Activated CD8-positive, alpha-beta T cell treated with anti-CD3 and anti-CD28 coated beads, Interleukin-2, amount 10 ng/mL, durations not matched to agents 7 days and 5 days (primary cell): ENCODE results near the gene FAM53B. TPM values are rescaled to one million over a fixed set of nuclear protein-coding genes. Genes with fewer than 3 reads are reported as not detected.
"Not testable (repeated sequence)": the region's sequence is repeated elsewhere in the genome, so short reads cannot be mapped to it uniquely, and the experiment has no call there.

Experiments used
- ATAC-seq: fragments of 150-1000 bp; cut with Tn5 transposase; one replicate; pipeline ENCODE4 v1.10.0; 2021; ENCODE audit warnings: moderate library complexity
- CTCF ChIA-PET: fragments of 350-600 bp; sonication (Branson Sonifier 250); formaldehyde crosslinking; loops from one replicate; lab custom pipeline; 2021; ENCODE audit warnings: antibody characterized with exemption; lab: Charles Lee
- POLR2A ChIA-PET: fragments of 350-600 bp; sonication (Branson Sonifier 250); formaldehyde crosslinking; loops from one replicate; lab custom pipeline; 2021; ENCODE audit warnings: antibody characterized with exemption; lab: Charles Lee
- DNase-seq: peaks from one replicate; pipeline ENCODE4 v3.0.0-alpha.2; 2020
- H3K27ac Mint-ChIP-seq: one replicate; pipeline ENCODE4 v1.8.0; 2021; ENCODE audit warnings: mild to moderate bottlenecking, mixed read lengths
- H3K27me3 Mint-ChIP-seq: one replicate; pipeline ENCODE4 v1.8.0; 2021; ENCODE audit warnings: low read depth, mixed read lengths
- H3K36me3 Mint-ChIP-seq: one replicate; pipeline ENCODE4 v1.8.0; 2021; ENCODE audit warnings: low read depth, mixed read lengths
- H3K4me1 Mint-ChIP-seq: one replicate; pipeline ENCODE4 v1.8.0; 2021; ENCODE audit warnings: low read depth, mixed read lengths
- H3K4me3 Mint-ChIP-seq: one replicate; pipeline ENCODE4 v1.8.0; 2021; ENCODE audit warnings: mild to moderate bottlenecking, mixed read lengths
- H3K9me3 Mint-ChIP-seq: one replicate; pipeline ENCODE4 v1.8.0; 2022; ENCODE audit warnings: mixed read lengths; ENCODE audit not compliant: insufficient read depth
- total RNA-seq, 2 experiments: library from RNA; stranded (reverse); gene quantifications; one replicate each; pipeline ENCODE4 v1.2.3, GENCODE V29; 2021

The FAM53B gene
- total RNA-seq, result 10 to 100 TPM; 19.9 to 21.8 TPM

GRCh38 chr10:124744102-124745050, at the start of gene FAM53B:
TSS of gene FAM53B (minus strand) at chr10:124744378. CDS start at chr10:124706713, 37,665 bp downstream.
- peak within 1 kb of the TSS; percentile 86 for H3K27ac Mint-ChIP-seq

GRCh38 chr10:124792998-124793352, 48.8 kb upstream of the FAM53B start:
- Mint-ChIP-seq H3K27me3 (peaks cover 6% of the 10 kb centered on the region), H3K27ac (peak overlapping the region; percentile 85), H3K4me3 (peak overlapping the region; percentile 93), H3K36me3 (peaks cover 10% of the 10 kb centered on the region), H3K9me3 (no peaks in the 10 kb centered on the region), H3K4me1 (peaks cover 22% of the 10 kb centered on the region)
- ATAC-seq (no peak), DNase-seq (no peak)
- ChIA-PET CTCF (no interaction called here), POLR2A (interaction anchor here (4.3 kb wide), 1 partner anchor 9 kb away, joined by 30 read pairs; the partner anchor contains the start of gene ABRAXAS2)

More at GRCh38 chr10:124744102-124745050, at the start of gene FAM53B:
- Mint-ChIP-seq H3K4me1 (peaks cover 54% of the 10 kb centered on the region), H3K4me3 (peak within 1 kb of the TSS; percentile 94), H3K27me3 (peaks cover 6% of the 10 kb centered on the region), H3K9me3 (no peaks in the 10 kb centered on the region), H3K36me3 (peaks cover 21% of the 10 kb centered on the region)
- DNase-seq (peak; percentile 82), ATAC-seq (peak; percentile 87)
- ChIA-PET CTCF (interaction anchor here (1.1 to 5.9 kb wide), 14 partner anchors 12 to 214 kb away, joined by 3 to 34 read pairs (median 7); partner anchors contain the start of gene EEF1AKMT2), POLR2A (interaction anchor here (1.0 to 1.3 kb wide), 2 partner anchors 26 to 57 kb away, joined by 3 to 6 read pairs; partner anchors contain the start of gene ABRAXAS2)

- peak; percentile 84 for DNase-seq
- CTCF ChIA-PET, result interaction anchor here (0.6 to 1.1 kb wide), 4 partner anchors 25 to 73 kb away, joined by 3 to 4 read pairs (median 4); no protein-coding TSS in a partner anchor
Observed at GRCh38 chr10:124791547-124792348, 47.6 kb upstream of the FAM53B start, which contains the start of gene EEF1AKMT2. TSS of gene EEF1AKMT2 (minus strand) at chr10:124791887. CDS start at chr10:124791833, 54 bp downstream.

GRCh38 chr10:124782900-124783299, 38.7 kb upstream of the FAM53B start:
- peaks cover 44% of the 10 kb centered on the region for H3K36me3 Mint-ChIP-seq
- H3K27me3 Mint-ChIP-seq, CTCF ChIA-PET, POLR2A ChIA-PET, DNase-seq, H3K4me1 Mint-ChIP-seq, H3K9me3 Mint-ChIP-seq, ATAC-seq, H3K4me3 Mint-ChIP-seq, H3K27ac Mint-ChIP-seq: not testable (repeated sequence)

More at GRCh38 chr10:124791547-124792348, 47.6 kb upstream of the FAM53B start, which contains the start of gene EEF1AKMT2:
- Mint-ChIP-seq H3K4me1 (peaks cover 22% of the 10 kb centered on the region), H3K27me3 (peaks cover 4% of the 10 kb centered on the region), H3K27ac (peak within 1 kb of the TSS; percentile 97), H3K9me3 (no peaks in the 10 kb centered on the region), H3K36me3 (peaks cover 17% of the 10 kb centered on the region), H3K4me3 (peak within 1 kb of the TSS; percentile 93)
- POLR2A ChIA-PET, result interaction anchor here (0.6 to 4.3 kb wide), 10 partner anchors 10 to 103 kb away, joined by 3 to 30 read pairs (median 3); partner anchors contain the start of gene ABRAXAS2
- peak; percentile 97 for ATAC-seq

- DNase-seq (no peak), ATAC-seq (no peak)
- H3K27ac Mint-ChIP-seq, result no peak overlapping the region
- no peak overlapping the region for H3K4me3 Mint-ChIP-seq
- no peaks in the 10 kb centered on the region for H3K4me1 Mint-ChIP-seq
- CTCF ChIA-PET, result no interaction called here
- POLR2A ChIA-PET, result no interaction called here
- no peaks in the 10 kb centered on the region for H3K9me3 Mint-ChIP-seq
- no peaks in the 10 kb centered on the region for H3K27me3 Mint-ChIP-seq
- peaks cover 49% of the 10 kb centered on the region for H3K36me3 Mint-ChIP-seq
Observed at GRCh38 chr10:124768791-124769190, 24.6 kb upstream of the FAM53B start.

- DNase-seq (no peak), ATAC-seq (no peak)
- H3K27me3 Mint-ChIP-seq, result no peaks in the 10 kb centered on the region
- H3K36me3 Mint-ChIP-seq, result peaks cover 34% of the 10 kb centered on the region
- H3K27ac Mint-ChIP-seq, result no peak overlapping the region
- no peaks in the 10 kb centered on the region for H3K9me3 Mint-ChIP-seq
- peaks cover 3% of the 10 kb centered on the region for H3K4me1 Mint-ChIP-seq
- ChIA-PET POLR2A (no interaction called here), CTCF (interaction anchor here (1.6 to 1.9 kb wide), 2 partner anchors 9 to 23 kb away, joined by 6 read pairs; no protein-coding TSS in a partner anchor)
- H3K4me3 Mint-ChIP-seq, result no peak overlapping the region
Observed at GRCh38 chr10:124765256-124765655, 21.1 kb upstream of the FAM53B start.

GRCh38 chr10:124763267-124763666, 19.1 kb upstream of the FAM53B start:
- ATAC-seq, result no peak
- H3K9me3 Mint-ChIP-seq, result no peaks in the 10 kb centered on the region
- H3K27ac Mint-ChIP-seq, result no peak overlapping the region
- no peak overlapping the region for H3K4me3 Mint-ChIP-seq
- DNase-seq, result no peak
- ChIA-PET POLR2A (interaction anchor here (0.6 kb wide), 1 partner anchor 97 kb away, joined by 3 read pairs; no protein-coding TSS in a partner anchor), CTCF (interaction anchor here (0.7 kb wide), 1 partner anchor 15 kb away, joined by 3 read pairs; no protein-coding TSS in a partner anchor)
- peaks cover 38% of the 10 kb centered on the region for H3K36me3 Mint-ChIP-seq
- no peaks in the 10 kb centered on the region for H3K27me3 Mint-ChIP-seq
- peaks cover 3% of the 10 kb centered on the region for H3K4me1 Mint-ChIP-seq

GRCh38 chr10:124762281-124762680, 18.1 kb upstream of the FAM53B start:
- POLR2A ChIA-PET, result no interaction called here

GRCh38 chr10:124756156-124756903, 12.2 kb upstream of the FAM53B start:
- Mint-ChIP-seq H3K4me1 (peaks cover 3% of the 10 kb centered on the region), H3K9me3 (no peaks in the 10 kb centered on the region), H3K4me3 (no peak overlapping the region), H3K27ac (no peak overlapping the region), H3K27me3 (no peaks in the 10 kb centered on the region), H3K36me3 (peaks cover 38% of the 10 kb centered on the region)
- ATAC-seq (no peak), DNase-seq (no peak)
- CTCF ChIA-PET, result interaction anchor here (0.8 to 2.6 kb wide), 7 partner anchors 10 to 109 kb away, joined by 3 to 15 read pairs (median 3); no protein-coding TSS in a partner anchor
- POLR2A ChIA-PET, result interaction anchor here (0.8 kb wide), 1 partner anchor 46 kb away, joined by 4 read pairs; the partner anchor contains the start of gene ABRAXAS2

More at GRCh38 chr10:124762281-124762680, 18.1 kb upstream of the FAM53B start:
- no peak overlapping the region for H3K27ac Mint-ChIP-seq
- DNase-seq (no peak), ATAC-seq (no peak)
- H3K27me3 Mint-ChIP-seq, result no peaks in the 10 kb centered on the region
- peaks cover 3% of the 10 kb centered on the region for H3K4me1 Mint-ChIP-seq
- H3K9me3 Mint-ChIP-seq, result no peaks in the 10 kb centered on the region
- CTCF ChIA-PET, result no interaction called here
- peaks cover 39% of the 10 kb centered on the region for H3K36me3 Mint-ChIP-seq
- no peak overlapping the region for H3K4me3 Mint-ChIP-seq

- Mint-ChIP-seq H3K4me3 (no peak overlapping the region), H3K36me3 (peaks cover 33% of the 10 kb centered on the region), H3K27ac (no peak overlapping the region), H3K27me3 (no peaks in the 10 kb centered on the region), H3K4me1 (peaks cover under 1% of the 10 kb centered on the region), H3K9me3 (no peaks in the 10 kb centered on the region)
- ATAC-seq, result no peak
- ChIA-PET CTCF (interaction anchor here (0.8 to 2.6 kb wide), 4 partner anchors 10 to 108 kb away, joined by 3 to 15 read pairs (median 4); no protein-coding TSS in a partner anchor), POLR2A (interaction anchor here (0.8 to 1.2 kb wide), 2 partner anchors 36 to 46 kb away, joined by 4 to 5 read pairs; partner anchors contain the start of genes ABRAXAS2 and EEF1AKMT2)
- no peak for DNase-seq
Observed at GRCh38 chr10:124755581-124755980, 11.4 kb upstream of the FAM53B start.
